Caco-2 (cell line): ENCODE measurements around the gene GTSF1L. TPM values are rescaled to one million over a fixed set of nuclear protein-coding genes. Genes with fewer than 3 reads are reported as not detected.

Source experiments
- BruUV-seq: library from RNA; stranded (reverse); fragments of 400-500 nt; replicated peaks from 2 replicates; lab custom pipeline; 2021; lab: Mats Ljungman, UMichigan
- CTCF ChIA-PET: fragments of 300-600 bp; sonication (Branson Sonifier 250); formaldehyde crosslinking; loops from one replicate; lab custom pipeline; 2022; ENCODE audit warnings: antibody characterized with exemption; lab: Charles Lee
- POLR2A ChIA-PET: fragments of 300-600 bp; sonication (Branson Sonifier 250); formaldehyde crosslinking; loops from one replicate; lab custom pipeline; 2022; ENCODE audit warnings: antibody characterized with exemption; lab: Charles Lee
- DNase-seq, 2 experiments: peaks; one replicate each; pipeline versions ENCODE4 v3.0.0 to v3.0.0-alpha.2; 2020 to 2022
- H3K27me3 ChIP-seq: replicated peaks from 2 replicates; pipeline ENCODE4 v1.6.0; 2011; ENCODE audit warnings: low read length; ENCODE audit not compliant: control insufficient read depth, insufficient read depth
- H3K36me3 ChIP-seq: 2 replicates; pipeline ENCODE4 v1.5.1; 2011; ENCODE audit warnings: low read length; ENCODE audit not compliant: control insufficient read depth, insufficient read depth
- H3K4me1 ChIP-seq: fragments of 250-450 bp; sonication (Bioruptor Pico); 2 replicates; pipeline ENCODE4 v1.5.1; 2020; ENCODE audit warnings: mild to moderate bottlenecking
- H3K4me3 ChIP-seq: 2 replicates; pipeline ENCODE4 v1.5.1; 2011; ENCODE audit warnings: low read depth, mild to moderate bottlenecking, control low read depth, low read length
- H3K9me3 ChIP-seq: fragments of 250-450 bp; sonication (Bioruptor Pico); 2 replicates; pipeline ENCODE4 v1.5.1; 2020; ENCODE audit warnings: mild to moderate bottlenecking, moderate library complexity
- H3K27ac Mint-ChIP-seq: one replicate; pipeline ENCODE4 v1.8.0; 2022; ENCODE audit warnings: mixed read lengths; ENCODE audit not compliant: unreplicated experiment
- H3K27me3 Mint-ChIP-seq: one replicate; pipeline ENCODE4 v1.8.0; 2022; ENCODE audit warnings: mixed read lengths; ENCODE audit not compliant: insufficient read depth, unreplicated experiment
- H3K36me3 Mint-ChIP-seq: one replicate; pipeline ENCODE4 v1.8.0; 2022; ENCODE audit warnings: mild to moderate bottlenecking, mixed read lengths; ENCODE audit not compliant: insufficient read depth, unreplicated experiment
- H3K4me1 Mint-ChIP-seq: one replicate; pipeline ENCODE4 v1.8.0; 2022; ENCODE audit warnings: low read depth, mixed read lengths; ENCODE audit not compliant: unreplicated experiment
- H3K4me3 Mint-ChIP-seq: one replicate; pipeline ENCODE4 v1.8.0; 2022; ENCODE audit warnings: mild to moderate bottlenecking, moderate library complexity, mixed read lengths; ENCODE audit not compliant: unreplicated experiment
- H3K9me3 Mint-ChIP-seq: one replicate; pipeline ENCODE4 v1.8.0; 2022; ENCODE audit warnings: mixed read lengths; ENCODE audit not compliant: unreplicated experiment
- CTCF ChIP-seq, 2 experiments: fragments of 200-600 bp in 1 of 2; IDR thresholded peaks; 1 replicate in 1 of 2; 2 replicates in 1 of 2; pipeline versions ENCODE4 v1.5.1 to v1.8.0; 2011 to 2022; ENCODE audit warnings: antibody characterized with exemption in 1 of 2, control low read depth in 1 of 2, inconsistent platforms in 1 of 2, low read depth in 1 of 2, low read length in 1 of 2, mild to moderate bottlenecking in 1 of 2, moderate library complexity in 1 of 2; ENCODE audit not compliant: insufficient read depth in 1 of 2, severe bottlenecking in 1 of 2, unreplicated experiment in 1 of 2
- intact Hi-C: fragments of 100-400 bp; cut with micrococcal nuclease; formaldehyde crosslinking; loops from one replicate; pipeline ENCODE4 v1.10.0; 2022; ENCODE audit not compliant: unreplicated experiment
- total RNA-seq: library from RNA; stranded (reverse); gene quantifications from 2 replicates; pipeline ENCODE4 v1.2.3, GENCODE V29; 2022

Gene GTSF1L
- total RNA-seq, 1 experiment from 2014 or later = not detected

- no peak for TF ChIP-seq CTCF (IDR thresholded peaks at IDR 0.05; ENCODE audit: insufficient read depth in 1 of 2, low read depth in 1 of 2, low read length in 1 of 2, severe bottlenecking in 1 of 2, unreplicated experiment in 1 of 2)
- POLR2A ChIA-PET = no interaction called here
- H3K27ac Mint-ChIP-seq = no peak overlapping the region
- CTCF ChIA-PET = no interaction called here
- no peaks in the 10 kb centered on the region for H3K9me3 Mint-ChIP-seq
- no peaks in the 10 kb centered on the region for H3K4me1 Mint-ChIP-seq
- no peaks in the 10 kb centered on the region for H3K27me3 Mint-ChIP-seq
- no peak overlapping the region for H3K4me3 Mint-ChIP-seq
- H3K36me3 Mint-ChIP-seq = peaks cover 60% of the 10 kb centered on the region
- no peak for DNase-seq
- Histone ChIP-seq H3K9me3 (no peaks in the 10 kb centered on the region), H3K4me3 (no peak overlapping the region), H3K27me3 (no peaks in the 10 kb centered on the region; the same call in 1 of the 2 replicates), H3K36me3 (no peaks in the 10 kb centered on the region; the same call in 1 of the 2 replicates), H3K4me1 (no peaks in the 10 kb centered on the region)
- no TSS peak for BruUV-seq
- intact Hi-C loops = no loop called here
Observed at GRCh38 chr20:43717616-43717995, 9.2 kb downstream of the GTSF1L start.

GRCh38 chr20:43716757-43717615, 9.8 kb downstream of the GTSF1L start:
- Histone ChIP-seq H3K27me3 (no peaks in the 10 kb centered on the region), H3K9me3 (no peaks in the 10 kb centered on the region), H3K4me1 (no peaks in the 10 kb centered on the region), H3K36me3 (no peaks in the 10 kb centered on the region; the same call in 1 of the 2 replicates), H3K4me3 (no peak overlapping the region)
- Mint-ChIP-seq H3K36me3 (peaks cover 67% of the 10 kb centered on the region), H3K27me3 (no peaks in the 10 kb centered on the region), H3K4me1 (no peaks in the 10 kb centered on the region), H3K9me3 (no peaks in the 10 kb centered on the region), H3K27ac (no peak overlapping the region), H3K4me3 (no peak overlapping the region)
- intact Hi-C loops = no loop called here
- CTCF ChIA-PET = no interaction called here
- BruUV-seq = no TSS peak
- TF ChIP-seq CTCF (IDR thresholded peaks at IDR 0.05; ENCODE audit: insufficient read depth in 1 of 2, low read depth in 1 of 2, low read length in 1 of 2, severe bottlenecking in 1 of 2, unreplicated experiment in 1 of 2) = no peak
- POLR2A ChIA-PET = no interaction called here
- DNase-seq = no peak

GRCh38 chr20:43716123-43716522, 10.7 kb downstream of the GTSF1L start:
- no peaks in the 10 kb centered on the region for H3K27me3 Mint-ChIP-seq
- no peak for DNase-seq
- no peaks in the 10 kb centered on the region for H3K9me3 Mint-ChIP-seq
- no peaks in the 10 kb centered on the region for H3K4me1 Mint-ChIP-seq
- no peaks in the 10 kb centered on the region for H3K27me3 ChIP-seq
- H3K9me3 ChIP-seq = no peaks in the 10 kb centered on the region
- no peak overlapping the region for H3K27ac Mint-ChIP-seq
- intact Hi-C loops = no loop called here
- no peak overlapping the region for H3K4me3 ChIP-seq
- H3K4me1 ChIP-seq = no peaks in the 10 kb centered on the region
- H3K36me3 Mint-ChIP-seq = peaks cover 75% of the 10 kb centered on the region
- BruUV-seq = TSS peak; percentile 86
- ChIA-PET POLR2A (no interaction called here), CTCF (no interaction called here)
- no peak overlapping the region for H3K4me3 Mint-ChIP-seq
- no peak for TF ChIP-seq CTCF (IDR thresholded peaks at IDR 0.05; ENCODE audit: insufficient read depth in 1 of 2, low read depth in 1 of 2, low read length in 1 of 2, severe bottlenecking in 1 of 2, unreplicated experiment in 1 of 2)
- H3K36me3 ChIP-seq = no peaks in the 10 kb centered on the region; the same call in 1 of the 2 replicates
